Neutrophil (primary cell): Measurements from ENCODE around the gene SLC35B4.

Experiments
- H3K27ac ChIP-seq: fragments of 200-600 bp; sonication (generic); 2 replicates; pipeline ENCODE4 v1.5.1; 2016; ENCODE audit warnings: mild to moderate bottlenecking, moderate library complexity
- H3K27me3 ChIP-seq: fragments of 200-600 bp; sonication (generic); 2 replicates; pipeline ENCODE4 v1.6.0; 2016; ENCODE audit warnings: mild to moderate bottlenecking
- H3K36me3 ChIP-seq: fragments of 200-600 bp; sonication (generic); 2 replicates; pipeline ENCODE4 v1.5.1; 2017
- H3K4me1 ChIP-seq, 2 experiments: fragments of 200-600 bp in 1 of 2; sonication (generic) in 1 of 2; 1 replicate in 1 of 2; 2 replicates in 1 of 2; pipeline versions ENCODE4 v1.5.1 to v1.6.1; 2013 to 2016; ENCODE audit warnings: low read depth in 1 of 2, low read length in 1 of 2, mild to moderate bottlenecking in 1 of 2, moderate library complexity in 1 of 2; ENCODE audit not compliant: control insufficient read depth in 1 of 2, insufficient read depth in 1 of 2
- H3K4me3 ChIP-seq, 2 experiments: fragments of 200-600 bp in 1 of 2; sonication (generic) in 1 of 2; 1 replicate in 1 of 2; 2 replicates in 1 of 2; pipeline ENCODE4 v1.5.1; 2013 to 2016; ENCODE audit warnings: low read depth in 1 of 2, low read length in 1 of 2, mild to moderate bottlenecking in 1 of 2, moderate library complexity in 1 of 2
- H3K9me3 ChIP-seq: fragments of 200-600 bp; sonication (generic); 2 replicates; pipeline ENCODE4 v1.5.1; 2016
- CTCF ChIP-seq: fragments of 200-600 bp; sonication (generic); IDR thresholded peaks from 2 replicates; pipeline ENCODE4 v1.5.1; 2016; ENCODE audit warnings: antibody characterized with exemption

SLC35B4 gene

GRCh38 chr7:134313543-134313942 is 3.2 kb downstream of the SLC35B4 start:
- peaks cover 4 to 10% of the 10 kb centered on the region in 2 experiments for H3K4me1 ChIP-seq
- H3K27ac ChIP-seq, result no peak overlapping the region
- no peak overlapping the region for H3K4me3 ChIP-seq
- peaks cover 9% of the 10 kb centered on the region for H3K27me3 ChIP-seq
- no peaks in the 10 kb centered on the region for H3K9me3 ChIP-seq
- TF ChIP-seq CTCF, result no peak
- no peaks in the 10 kb centered on the region for H3K36me3 ChIP-seq

GRCh38 chr7:134312717-134313116 is 4.0 kb downstream of the SLC35B4 start:
- Histone ChIP-seq H3K9me3 (no peaks in the 10 kb centered on the region), H3K36me3 (no peaks in the 10 kb centered on the region), H3K4me3 (no peak overlapping the region), H3K27me3 (peaks cover 9% of the 10 kb centered on the region), H3K27ac (no peak overlapping the region), H3K4me1 (peaks cover 4 to 10% of the 10 kb centered on the region in 2 experiments)
- no peak for TF ChIP-seq CTCF

- H3K27ac ChIP-seq, result no peak overlapping the region
- H3K4me1 ChIP-seq, result peaks cover 4 to 10% of the 10 kb centered on the region in 2 experiments
- TF ChIP-seq CTCF, result no peak
- H3K4me3 ChIP-seq, result no peak overlapping the region
- peaks cover 9% of the 10 kb centered on the region for H3K27me3 ChIP-seq
- no peaks in the 10 kb centered on the region for H3K9me3 ChIP-seq
- H3K36me3 ChIP-seq, result no peaks in the 10 kb centered on the region
These were observed 4.9 kb downstream of the SLC35B4 start for GRCh38 chr7:134311807-134312206.

GRCh38 chr7:134308548-134308947 is 8.2 kb downstream of the SLC35B4 start:
- peaks cover 0 to 4% of the 10 kb centered on the region in 2 experiments for H3K4me1 ChIP-seq
- no peaks in the 10 kb centered on the region for H3K9me3 ChIP-seq
- TF ChIP-seq CTCF, result no peak
- peaks cover 6% of the 10 kb centered on the region for H3K36me3 ChIP-seq
- H3K27me3 ChIP-seq, result no peaks in the 10 kb centered on the region
- H3K27ac ChIP-seq, result no peak overlapping the region
- H3K4me3 ChIP-seq, result no peak overlapping the region

DNA sequence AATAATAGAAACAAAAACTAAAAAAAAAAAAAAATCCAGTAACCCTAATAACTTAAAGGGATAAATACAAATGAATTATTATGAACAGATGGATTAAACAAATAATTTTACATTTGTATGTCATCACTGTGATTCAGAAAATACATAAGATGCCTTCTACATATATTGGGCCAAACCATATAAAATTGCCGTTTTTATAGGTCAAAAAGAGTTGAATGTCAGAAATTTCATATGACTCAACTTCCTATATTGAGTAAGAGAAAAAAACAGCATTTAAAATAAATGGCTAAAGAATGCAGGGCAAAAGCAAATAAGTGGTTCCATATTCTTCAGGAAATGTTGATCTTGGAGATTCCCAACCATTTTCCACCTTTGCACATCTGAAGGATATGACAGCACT is 9.4 kb downstream of the SLC35B4 start:
- H3K4me3 ChIP-seq, result no peak overlapping the region
- H3K36me3 ChIP-seq, result peaks cover 6% of the 10 kb centered on the region
- peaks cover 0 to 4% of the 10 kb centered on the region in 2 experiments for H3K4me1 ChIP-seq
- no peak for TF ChIP-seq CTCF
- no peaks in the 10 kb centered on the region for H3K27me3 ChIP-seq
- H3K27ac ChIP-seq, result no peak overlapping the region
- H3K9me3 ChIP-seq, result no peaks in the 10 kb centered on the region

DNA sequence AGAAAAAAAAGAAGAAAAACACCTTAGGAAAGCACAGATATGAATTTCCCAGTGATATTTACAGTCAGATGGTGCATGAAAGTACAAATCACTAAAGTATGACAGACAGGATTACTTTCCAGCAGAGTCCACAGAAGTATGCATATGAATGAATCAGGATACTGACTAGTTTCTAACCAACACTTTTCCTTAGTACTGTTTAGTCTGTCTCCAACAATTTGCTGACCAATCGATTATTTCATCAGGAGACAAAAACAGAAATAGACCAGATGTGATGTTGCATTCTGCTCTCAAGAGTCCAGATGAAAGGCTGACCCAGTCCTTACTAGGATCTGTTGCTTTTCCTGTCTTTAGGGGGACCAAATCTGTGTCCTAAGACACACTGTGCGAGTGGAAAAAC is 14.6 kb downstream of the SLC35B4 start:
- TF ChIP-seq CTCF, result no peak
- no peaks in the 10 kb centered on the region for H3K9me3 ChIP-seq
- no peak overlapping the region for H3K4me3 ChIP-seq
- H3K27me3 ChIP-seq, result no peaks in the 10 kb centered on the region
- no peaks in the 10 kb centered on the region for H3K4me1 ChIP-seq
- no peak overlapping the region for H3K27ac ChIP-seq
- H3K36me3 ChIP-seq, result peaks cover 16% of the 10 kb centered on the region
